ENCODE measurements around the gene WFS1.

Gene WFS1

GRCh38 chr4:6280365-6280996 lies 10.8 kb downstream of the WFS1 start:
- no peak for DNase-seq

GRCh38 chr4:6281436-6282313 lies 12.0 kb downstream of the WFS1 start:
- DNase-seq, result no peak

- no peak for DNase-seq
These were observed 12.7 kb downstream of the WFS1 start for GRCh38 chr4:6282314-6282771.

- no peak for DNase-seq
These were observed 13.6 kb downstream of the WFS1 start for GRCh38 chr4:6283282-6283681.

GRCh38 chr4:6287017-6287788 lies 17.6 kb downstream of the WFS1 start:
- DNase-seq, result no peak

- no peak for DNase-seq
These were observed 18.7 kb downstream of the WFS1 start for GRCh38 chr4:6288342-6288741.

- DNase-seq, result no peak
These were observed 19.2 kb downstream of the WFS1 start for GRCh38 chr4:6288871-6289270.

GRCh38 chr4:6290256-6290655 lies 20.6 kb downstream of the WFS1 start:
- no peak for DNase-seq

GRCh38 chr4:6290769-6291547 lies 21.3 kb downstream of the WFS1 start:
- DNase-seq, result no peak

- DNase-seq, result no peak
These were observed 22.2 kb downstream of the WFS1 start for GRCh38 chr4:6291784-6292297.

GRCh38 chr4:6292376-6293096 lies 22.9 kb downstream of the WFS1 start:
- DNase-seq, result no peak

GRCh38 chr4:6293097-6293445 lies 23.4 kb downstream of the WFS1 start:
- no peak for DNase-seq

- no peak for DNase-seq
These were observed 24.0 kb downstream of the WFS1 start for GRCh38 chr4:6293661-6294060.

GRCh38 chr4:6294705-6295421 lies 25.2 kb downstream of the WFS1 start:
- no peak for DNase-seq

GRCh38 chr4:6295495-6295894 lies 25.8 kb downstream of the WFS1 start:
- no peak for DNase-seq

GRCh38 chr4:6296026-6296425 lies 26.4 kb downstream of the WFS1 start:
- no peak for DNase-seq

- DNase-seq, result no peak
These were observed 27.7 kb downstream of the WFS1 start for GRCh38 chr4:6297266-6297815.

- no peak for DNase-seq
These were observed 28.4 kb downstream of the WFS1 start for GRCh38 chr4:6298035-6298434.

- no peak for DNase-seq
These were observed 29.2 kb downstream of the WFS1 start for GRCh38 chr4:6298852-6299251.

GRCh38 chr4:6299875-6300274 lies 30.2 kb downstream of the WFS1 start:
- no peak for DNase-seq

GRCh38 chr4:6300359-6300758 lies 30.7 kb downstream of the WFS1 start:
- DNase-seq, result no peak

Data from NCI-H1048 (cell line).